ENCODE results near the gene CPN1. TPM values are rescaled to one million over a fixed set of nuclear protein-coding genes. Genes with fewer than 3 reads are reported as not detected.

The CPN1 gene
- total RNA-seq, 4 donors from 2014 or later, result 0.20 TPM; not detected in 3

- H3K36me3 ChIP-seq, result no peaks in the 10 kb centered on the region
- no peaks in the 10 kb centered on the region for H3K9me3 ChIP-seq
- H3K4me1 ChIP-seq, result no peaks in the 10 kb centered on the region
- in situ Hi-C loops (cut with MboI; ENCODE audit: low sequenced_read_pairs in 4 of 4), result no loop called here
- no peaks in the 10 kb centered on the region for H3K27me3 ChIP-seq
- no peak overlapping the region for H3K4me3 ChIP-seq
- DNase-seq, result no peak
- intact Hi-C loops (cut with DNase I; ENCODE audit: low total_unique reads), result no loop called here
- no peak overlapping the region for H3K27ac ChIP-seq
- ATAC-seq, result no peak
- TF ChIP-seq CTCF (IDR thresholded peaks at IDR 0.05 in 4 of 5, conservative IDR thresholded peaks at IDR 0.05 in 1 of 5) (no peak), POLR2A (IDR thresholded peaks at IDR 0.05) (no peak)
Measured at GRCh38 chr10:100124097-100124496, 42.4 kb upstream of the CPN1 start.

- TF ChIP-seq CTCF (IDR thresholded peaks at IDR 0.05 in 4 of 5, conservative IDR thresholded peaks at IDR 0.05 in 1 of 5) (no peak), POLR2A (IDR thresholded peaks at IDR 0.05) (no peak)
- DNase-seq (no peak), ATAC-seq (no peak)
- in situ Hi-C loops (cut with MboI; ENCODE audit: low sequenced_read_pairs in 4 of 4), result no loop called here
- Histone ChIP-seq H3K27me3 (no peaks in the 10 kb centered on the region), H3K27ac (no peak overlapping the region), H3K9me3 (no peaks in the 10 kb centered on the region), H3K4me1 (no peaks in the 10 kb centered on the region), H3K4me3 (no peak overlapping the region), H3K36me3 (no peaks in the 10 kb centered on the region)
- intact Hi-C loops (cut with DNase I; ENCODE audit: low total_unique reads), result no loop called here
Measured at GRCh38 chr10:100122780-100123179, 41.1 kb upstream of the CPN1 start.

- Histone ChIP-seq H3K27me3 (peaks cover 9 to 13% (median 9%) of the 10 kb centered on the region in 3 donors), H3K27ac (no peak overlapping the region), H3K36me3 (no peaks in the 10 kb centered on the region), H3K4me1 (no peaks in the 10 kb centered on the region), H3K4me3 (no peak overlapping the region), H3K9me3 (no peaks in the 10 kb centered on the region)
- intact Hi-C loops (cut with DNase I; ENCODE audit: low total_unique reads), result no loop called here
- ATAC-seq (no peak), DNase-seq (no peak)
- in situ Hi-C loops (cut with MboI; ENCODE audit: low sequenced_read_pairs in 4 of 4), result no loop called here
- TF ChIP-seq POLR2A (IDR thresholded peaks at IDR 0.05) (no peak), CTCF (IDR thresholded peaks at IDR 0.05 in 4 of 5, conservative IDR thresholded peaks at IDR 0.05 in 1 of 5) (no peak)
Measured at GRCh38 chr10:100120550-100120949, 38.9 kb upstream of the CPN1 start.

GRCh38 chr10:100119726-100120125 is 38.1 kb upstream of the CPN1 start:
- in situ Hi-C loops (cut with MboI; ENCODE audit: low sequenced_read_pairs in 4 of 4) (no loop called here), intact Hi-C loops (cut with DNase I; ENCODE audit: low total_unique reads) (no loop called here)
- TF ChIP-seq CTCF (IDR thresholded peaks at IDR 0.05 in 4 of 5, conservative IDR thresholded peaks at IDR 0.05 in 1 of 5) (no peak), POLR2A (IDR thresholded peaks at IDR 0.05) (no peak)
- Histone ChIP-seq H3K9me3 (no peaks in the 10 kb centered on the region), H3K4me1 (no peaks in the 10 kb centered on the region), H3K4me3 (no peak overlapping the region), H3K27ac (no peak overlapping the region), H3K27me3 (peaks cover 9 to 19% (median 10%) of the 10 kb centered on the region in 3 donors), H3K36me3 (no peaks in the 10 kb centered on the region)
- ATAC-seq (no peak), DNase-seq (no peak)

All from gastrocnemius medialis (tissue), 4 donors.